CD4-positive, alpha-beta T cell (primary cell): ENCODE results near the gene S100P. TPM values are rescaled to one million over a fixed set of nuclear protein-coding genes. Genes with fewer than 3 reads are reported as not detected.

Experiments
- ATAC-seq: fragments of 200-7000 bp; cut with Tn5 transposase; one replicate; pipeline ENCODE4 v1.10.0; 2022; ENCODE audit warnings: mild to moderate bottlenecking; ENCODE audit not compliant: poor library complexity
- CTCF ChIA-PET: fragments of 350-600 bp; sonication (Branson Sonifier 250); formaldehyde crosslinking; loops from one replicate; lab custom pipeline; 2021; ENCODE audit warnings: antibody characterized with exemption, inconsistent platforms; lab: Charles Lee
- POLR2A ChIA-PET: fragments of 350-600 bp; sonication (Branson Sonifier 250); formaldehyde crosslinking; loops from one replicate; lab custom pipeline; 2021; ENCODE audit warnings: antibody characterized with exemption, inconsistent platforms; lab: Charles Lee
- DNase-seq, 14 experiments: peaks; one replicate each; pipeline ENCODE4 v3.0.0-alpha.2; 2013 to 2020; ENCODE audit warnings: mixed read lengths in 2 of 14
- H3K27ac ChIP-seq, 2 donors: one replicate each; pipeline versions ENCODE4 v1.5.1 to v1.7.0; 2013; ENCODE audit warnings: low read length in 2 of 2, low read depth in 1 of 2, mild to moderate bottlenecking in 1 of 2
- H3K27me3 ChIP-seq, 2 experiments: 1 replicate in 1 of 2; 2 replicates in 1 of 2; pipeline versions ENCODE4 v1.6.1 to v1.7.0; 2013; ENCODE audit warnings: low read length in 2 of 2, control low read depth in 1 of 2, mild to moderate bottlenecking in 1 of 2, moderate library complexity in 1 of 2; ENCODE audit not compliant: insufficient read depth in 2 of 2, control insufficient read depth in 1 of 2
- H3K36me3 ChIP-seq: one replicate; pipeline ENCODE4 v1.6.1; 2013; ENCODE audit warnings: low read length, control low read depth; ENCODE audit not compliant: insufficient read depth
- H3K4me1 ChIP-seq: one replicate; pipeline ENCODE4 v1.6.1; 2013; ENCODE audit warnings: low read length, control low read depth; ENCODE audit not compliant: insufficient read depth
- H3K4me3 ChIP-seq: one replicate; pipeline ENCODE4 v1.5.1; 2013; ENCODE audit warnings: mild to moderate bottlenecking, low read length, moderate library complexity
- H3K9me3 ChIP-seq, 2 experiments: 1 replicate in 1 of 2; 2 replicates in 1 of 2; pipeline versions ENCODE4 v1.6.1 to v1.7.0; 2013; ENCODE audit warnings: low read length in 2 of 2, mild to moderate bottlenecking in 2 of 2, control low read depth in 1 of 2, moderate library complexity in 1 of 2; ENCODE audit not compliant: control insufficient read depth in 1 of 2, insufficient read depth in 1 of 2
- H3K27ac Mint-ChIP-seq: one replicate; pipeline ENCODE4 v1.8.0; 2020; ENCODE audit warnings: mixed read lengths
- H3K27me3 Mint-ChIP-seq: one replicate; pipeline ENCODE4 v1.8.0; 2021; ENCODE audit warnings: mixed read lengths
- H3K36me3 Mint-ChIP-seq: one replicate; pipeline ENCODE4 v1.8.0; 2021; ENCODE audit warnings: low read depth, mixed read lengths
- H3K4me1 Mint-ChIP-seq: one replicate; pipeline ENCODE4 v1.8.0; 2021; ENCODE audit warnings: low read depth, mixed read lengths
- H3K4me3 Mint-ChIP-seq: one replicate; pipeline ENCODE4 v1.8.0; 2020; ENCODE audit warnings: mild to moderate bottlenecking, mixed read lengths
- H3K9me3 Mint-ChIP-seq: one replicate; pipeline ENCODE4 v1.8.0; 2020; ENCODE audit warnings: mixed read lengths
- intact Hi-C, 2 experiments: fragments of 100-400 bp; cut with DNase I in 1 of 2; cut with micrococcal nuclease in 1 of 2; formaldehyde crosslinking; loops; one replicate each; pipeline versions ENCODE4 v1.15.1 to v1.9.0; 2023 to 2025; cut with DNase I, micrococcal nuclease
- total RNA-seq, 174 experiments: library from RNA in 2 of 174; stranded (reverse) in 2 of 174; gene quantifications; one replicate each; pipeline ENCODE4 v1.2.3 and lab custom pipeline; 2021 to 2026
- TF ChIP-seq, protein P1 (sequence below): fragments of 200-600 bp; IDR thresholded peaks from one replicate; pipeline ENCODE4 v1.8.0; 2022; ENCODE audit warnings: antibody characterized with exemption, mild to moderate bottlenecking

Gene S100P
- total RNA-seq, 2 experiments from 2014 or later: 0.58 to 2.8 TPM

DNA sequence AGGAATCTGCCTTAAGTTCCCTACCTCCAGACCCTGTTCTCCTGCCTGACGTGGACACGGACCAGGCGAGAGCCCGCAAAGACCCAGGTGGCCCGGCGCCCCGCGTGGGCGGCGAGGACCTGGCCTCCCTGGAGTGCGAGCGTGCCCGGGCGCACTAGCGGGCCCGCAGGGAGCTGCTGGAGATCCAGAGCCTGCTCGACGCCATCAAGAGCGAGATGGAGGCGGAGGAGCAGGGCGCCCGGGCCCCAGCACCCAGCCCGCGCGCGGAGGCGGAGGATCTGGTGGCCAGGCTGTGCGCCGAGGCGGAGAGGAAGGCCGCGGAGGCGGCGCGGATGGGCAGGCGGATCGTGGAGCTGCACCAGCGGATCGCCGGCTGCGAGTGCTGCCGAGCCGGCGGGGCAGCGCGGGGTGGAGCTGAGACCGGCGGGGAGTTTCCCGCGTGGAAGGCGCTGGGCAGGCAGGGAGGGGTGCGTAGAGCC lies 35.0 kb upstream of the S100P start:
- Histone ChIP-seq H3K27ac (no peak overlapping the region), H3K27me3 (peaks cover under 1 to 4% of the 10 kb centered on the region in 2 experiments), H3K4me1 (peaks cover 20% of the 10 kb centered on the region), H3K4me3 (peak overlapping the region; percentile 48), H3K36me3 (no peaks in the 10 kb centered on the region), H3K9me3 (peaks cover 0 to 5% of the 10 kb centered on the region in 2 experiments)
- intact Hi-C loops: no loop called here
- Mint-ChIP-seq H3K27me3 (peaks cover 29% of the 10 kb centered on the region), H3K4me1 (no peaks in the 10 kb centered on the region), H3K27ac (peak overlapping the region; percentile 27), H3K36me3 (no peaks in the 10 kb centered on the region), H3K9me3 (no peaks in the 10 kb centered on the region), H3K4me3 (peak overlapping the region; percentile 79)
- DNase-seq: peak in 13 of 14 experiments; percentile 33 to 86 (median 50)
- TF ChIP-seq, protein P1, sequence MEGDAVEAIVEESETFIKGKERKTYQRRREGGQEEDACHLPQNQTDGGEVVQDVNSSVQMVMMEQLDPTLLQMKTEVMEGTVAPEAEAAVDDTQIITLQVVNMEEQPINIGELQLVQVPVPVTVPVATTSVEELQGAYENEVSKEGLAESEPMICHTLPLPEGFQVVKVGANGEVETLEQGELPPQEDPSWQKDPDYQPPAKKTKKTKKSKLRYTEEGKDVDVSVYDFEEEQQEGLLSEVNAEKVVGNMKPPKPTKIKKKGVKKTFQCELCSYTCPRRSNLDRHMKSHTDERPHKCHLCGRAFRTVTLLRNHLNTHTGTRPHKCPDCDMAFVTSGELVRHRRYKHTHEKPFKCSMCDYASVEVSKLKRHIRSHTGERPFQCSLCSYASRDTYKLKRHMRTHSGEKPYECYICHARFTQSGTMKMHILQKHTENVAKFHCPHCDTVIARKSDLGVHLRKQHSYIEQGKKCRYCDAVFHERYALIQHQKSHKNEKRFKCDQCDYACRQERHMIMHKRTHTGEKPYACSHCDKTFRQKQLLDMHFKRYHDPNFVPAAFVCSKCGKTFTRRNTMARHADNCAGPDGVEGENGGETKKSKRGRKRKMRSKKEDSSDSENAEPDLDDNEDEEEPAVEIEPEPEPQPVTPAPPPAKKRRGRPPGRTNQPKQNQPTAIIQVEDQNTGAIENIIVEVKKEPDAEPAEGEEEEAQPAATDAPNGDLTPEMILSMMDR: no peak
- ChIA-PET CTCF (interaction anchor here (1.8 kb wide), 1 partner anchor 17 kb away, joined by 5 read pairs; no protein-coding TSS in a partner anchor), POLR2A (interaction anchor here (0.6 to 4.9 kb wide), 11 partner anchors 12 to 1559 kb away, joined by 3 to 56 read pairs (median 4); partner anchors contain the start of genes MRFAP1, MRFAP1L1 and TBC1D14)
- ATAC-seq: peak; percentile 90

DNA sequence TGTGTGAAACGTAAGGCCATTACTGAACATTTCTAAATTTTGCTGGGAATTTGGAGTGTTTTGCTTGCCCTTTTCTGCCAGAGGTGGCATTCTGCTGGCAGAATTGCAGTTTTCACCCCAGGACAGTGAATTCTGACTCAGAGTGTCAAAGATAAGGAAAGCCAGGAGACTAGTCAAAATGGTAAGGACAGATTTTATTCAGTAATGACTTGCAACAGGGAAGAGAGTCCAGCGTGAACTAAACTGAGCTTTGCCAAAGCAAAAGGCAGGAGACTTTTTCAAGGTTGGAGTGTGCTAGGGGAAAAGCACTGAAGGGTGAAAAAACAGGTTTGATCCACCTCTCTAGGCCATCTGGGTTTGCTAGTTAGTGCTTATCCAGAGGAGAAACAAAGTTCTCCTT lies 33.8 kb upstream of the S100P start:
- Histone ChIP-seq H3K27me3 (peaks cover 7 to 8% of the 10 kb centered on the region in 2 experiments), H3K4me3 (no peak overlapping the region), H3K27ac (no peak overlapping the region), H3K4me1 (peaks cover 32% of the 10 kb centered on the region), H3K9me3 (peaks cover 0 to 5% of the 10 kb centered on the region in 2 experiments), H3K36me3 (no peaks in the 10 kb centered on the region)
- Mint-ChIP-seq H3K4me3 (no peak overlapping the region), H3K27ac (no peak overlapping the region), H3K9me3 (no peaks in the 10 kb centered on the region), H3K27me3 (peaks cover 29% of the 10 kb centered on the region), H3K4me1 (no peaks in the 10 kb centered on the region), H3K36me3 (no peaks in the 10 kb centered on the region)
- intact Hi-C loops: no loop called here
- no peak for DNase-seq
- TF ChIP-seq, protein P1: no peak
- no peak for ATAC-seq
- POLR2A ChIA-PET: interaction anchor here (1.1 to 4.9 kb wide), 6 partner anchors 14 to 249 kb away, joined by 3 to 56 read pairs (median 5); partner anchors contain the start of genes MRFAP1, MRFAP1L1 and TBC1D14
- CTCF ChIA-PET: interaction anchor here (1.8 kb wide), 1 partner anchor 15 kb away, joined by 5 read pairs; no protein-coding TSS in a partner anchor

DNA sequence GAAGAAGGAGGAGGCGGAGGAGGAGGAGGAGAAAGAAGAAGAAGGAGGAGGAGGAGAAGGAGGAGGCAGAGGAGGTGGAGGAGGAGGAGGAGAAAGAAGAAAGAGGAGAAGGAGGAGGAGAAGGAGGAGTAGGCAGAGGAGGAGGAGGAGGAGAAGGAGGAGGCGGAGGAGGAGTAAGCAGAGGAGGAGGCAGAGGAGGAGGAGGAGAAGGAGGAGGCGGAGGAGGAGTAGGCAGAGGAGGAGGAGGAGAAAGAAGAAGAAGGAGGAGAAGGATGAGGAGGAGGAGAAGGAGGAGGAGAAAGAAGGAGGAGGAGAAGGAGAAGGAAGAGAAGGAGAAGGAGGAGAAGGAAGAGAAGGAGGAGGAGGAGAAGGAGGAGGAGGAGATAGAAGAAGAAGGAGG lies 33.2 kb upstream of the S100P start:
- H3K4me1 ChIP-seq: peaks cover 32% of the 10 kb centered on the region
- no peak overlapping the region for H3K4me3 ChIP-seq
- intact Hi-C loops: no loop called here
- no peak overlapping the region for H3K4me3 Mint-ChIP-seq
- no peak overlapping the region for H3K27ac Mint-ChIP-seq
- H3K27me3 ChIP-seq: peaks cover 7 to 8% of the 10 kb centered on the region in 2 experiments
- H3K4me1 Mint-ChIP-seq: no peaks in the 10 kb centered on the region
- DNase-seq (no peak), ATAC-seq (no peak)
- no peaks in the 10 kb centered on the region for H3K9me3 Mint-ChIP-seq
- POLR2A ChIA-PET: interaction anchor here (1.2 to 3.9 kb wide), 2 partner anchors 13 to 49 kb away, joined by 5 to 35 read pairs; partner anchors contain the start of gene MRFAP1L1
- H3K36me3 Mint-ChIP-seq: no peaks in the 10 kb centered on the region
- peaks cover 29% of the 10 kb centered on the region for H3K27me3 Mint-ChIP-seq
- TF ChIP-seq, protein P1: no peak
- H3K9me3 ChIP-seq: peaks cover 0 to 5% of the 10 kb centered on the region in 2 experiments
- CTCF ChIA-PET: no interaction called here
- H3K36me3 ChIP-seq: no peaks in the 10 kb centered on the region
- no peak overlapping the region for H3K27ac ChIP-seq
